Amniotic stem cell (primary cell): Measurements from ENCODE around the gene MPRIP.
"Not testable (repeated sequence)": the region's sequence is repeated elsewhere in the genome, so short reads cannot be mapped to it uniquely, and the experiment has no call there.

Source experiments
- DNase-seq: peaks from one replicate; lab custom pipeline; 2025; lab: John Stamatoyannopoulos, UW

MPRIP gene

DNA sequence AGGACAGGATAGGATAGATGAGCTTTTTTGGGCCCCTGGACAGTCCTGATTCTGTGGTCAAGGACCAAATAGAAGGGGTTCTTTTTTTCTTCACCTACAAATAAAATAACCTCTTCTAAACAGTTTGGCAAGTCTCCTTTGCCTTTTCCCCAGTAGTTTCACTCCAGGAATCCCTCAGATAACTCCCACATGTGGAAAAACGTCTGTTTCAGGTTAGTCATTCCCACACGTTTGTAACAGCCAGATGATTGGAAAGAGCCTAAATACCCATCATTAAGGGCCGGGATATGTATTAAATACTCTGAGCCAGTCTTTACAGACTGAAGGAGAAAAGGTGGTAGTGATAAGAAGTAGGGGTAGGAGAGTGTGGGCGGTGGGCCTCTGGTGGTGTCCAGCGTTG lies 105.6 kb downstream of the MPRIP start:
- no peak for DNase-seq

DNA sequence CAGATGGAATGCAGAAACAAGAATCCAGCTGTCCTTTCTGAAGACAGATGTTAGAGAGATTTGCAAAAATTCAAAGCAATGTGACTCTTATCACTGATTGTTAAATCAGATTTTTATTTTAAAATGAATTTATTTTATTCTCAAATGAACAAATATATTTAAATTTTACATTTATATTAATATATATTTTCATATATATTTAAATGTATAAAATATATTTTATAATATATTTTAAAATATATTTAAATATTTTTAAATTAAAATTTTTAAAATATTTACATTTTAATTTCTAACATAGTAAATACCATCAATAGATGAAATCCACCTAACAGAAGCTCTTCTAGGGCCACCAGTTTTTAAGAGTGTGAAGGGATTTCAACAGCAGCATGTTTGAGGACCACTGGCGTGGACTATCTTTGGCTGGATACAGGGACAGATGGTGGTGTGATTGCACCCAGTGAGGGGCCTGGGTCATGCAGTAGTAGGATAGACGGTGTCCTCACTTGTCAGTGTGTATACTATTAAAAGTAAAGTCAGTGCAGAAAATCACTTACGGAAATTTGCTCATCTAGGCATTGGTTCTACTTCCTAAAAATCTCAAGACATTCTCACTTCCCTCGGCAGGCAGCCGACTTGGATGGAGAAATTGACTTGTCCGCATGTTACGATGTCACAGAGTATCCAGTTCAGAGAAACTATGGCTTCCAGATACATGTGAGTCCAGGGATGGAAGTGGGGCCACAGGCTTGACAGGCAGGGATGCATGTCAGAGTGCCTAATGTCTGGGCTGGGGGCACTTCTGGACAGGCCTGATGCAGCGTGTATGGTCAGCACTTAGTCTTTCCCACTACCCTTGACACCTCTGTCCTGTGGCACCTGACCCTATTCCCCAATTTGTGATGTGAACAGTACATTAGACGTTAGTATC lies 107.5 kb downstream of the MPRIP start:
- DNase-seq: no peak

DNA sequence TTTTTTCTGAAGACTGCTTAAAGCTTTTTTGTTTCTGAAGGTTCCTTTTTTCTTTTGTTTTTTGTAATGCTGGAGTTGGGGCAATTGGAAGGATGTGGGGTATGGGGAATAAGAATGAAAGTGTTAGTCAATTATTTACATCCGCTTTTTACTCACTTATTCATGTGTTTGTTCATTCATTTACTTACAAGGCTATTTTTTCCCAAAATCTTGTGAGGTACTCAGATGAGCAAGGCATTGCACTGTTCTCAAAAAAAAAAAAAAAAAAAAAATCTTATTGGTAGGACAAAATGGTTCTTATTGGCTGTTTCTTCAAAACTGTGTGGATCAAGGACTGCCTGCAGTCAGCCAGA lies 108.2 kb downstream of the MPRIP start:
- DNase-seq: no peak

DNA sequence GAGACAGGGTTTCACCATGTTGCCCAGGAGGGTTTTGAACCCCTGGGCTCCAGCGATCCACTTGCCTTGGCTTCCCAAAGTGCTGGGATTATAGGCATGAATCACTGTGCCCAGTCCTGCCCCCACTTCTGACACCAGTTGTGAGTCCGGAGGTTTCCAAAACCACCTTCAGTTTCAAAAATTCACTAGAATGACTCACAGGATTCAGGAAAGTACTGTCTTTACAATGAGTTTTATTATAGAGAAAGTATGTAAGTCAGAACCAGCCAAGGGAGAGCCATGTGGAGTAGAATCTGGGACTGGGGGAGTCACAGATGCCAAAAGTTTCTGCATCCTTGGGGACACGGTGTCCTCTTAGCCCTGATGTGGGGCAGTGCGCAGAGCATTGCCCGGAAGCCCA lies 108.8 kb downstream of the MPRIP start:
- peak; percentile 68 for DNase-seq

DNA sequence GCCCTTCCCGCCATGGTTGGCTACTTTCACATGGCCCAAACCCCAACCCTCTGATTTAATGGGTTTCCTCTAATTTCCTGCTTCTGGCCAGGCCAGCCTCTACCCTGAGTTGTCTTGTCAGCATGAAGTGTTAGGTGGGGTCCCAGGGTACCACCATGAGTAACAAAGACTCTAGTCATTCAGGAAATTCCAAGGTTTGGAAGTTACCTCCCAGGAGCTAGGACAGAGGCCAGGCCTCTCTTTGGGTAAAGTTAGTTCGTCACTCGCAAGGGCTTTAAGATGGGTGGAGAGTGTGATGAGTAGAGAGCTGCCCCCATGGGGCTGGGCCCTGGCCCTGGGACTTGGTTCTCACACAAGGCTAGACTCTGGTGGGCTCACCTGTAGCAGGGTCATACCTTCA lies 109.3 kb downstream of the MPRIP start:
- DNase-seq: no peak

DNA sequence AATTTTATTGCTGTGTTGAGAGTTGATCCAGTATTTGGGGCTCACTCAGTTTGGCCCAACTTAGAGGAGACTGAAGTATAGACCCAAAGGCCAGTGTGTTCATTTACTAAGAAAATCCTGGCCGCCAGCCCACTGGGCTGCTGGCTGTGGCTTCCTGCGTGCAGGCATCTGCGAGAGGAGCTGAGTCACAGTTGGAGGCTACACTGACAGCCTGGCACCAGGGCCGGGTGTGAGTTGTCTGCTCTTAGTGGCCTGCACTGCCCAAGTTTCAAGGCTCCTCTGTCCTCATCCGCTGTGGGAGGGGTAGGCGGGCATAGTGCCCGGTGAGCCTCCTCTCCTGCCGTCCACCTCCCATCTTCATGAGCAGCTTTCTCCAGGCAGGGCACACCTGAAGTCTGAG lies 109.7 kb downstream of the MPRIP start:
- peak; percentile 92 for DNase-seq

DNA sequence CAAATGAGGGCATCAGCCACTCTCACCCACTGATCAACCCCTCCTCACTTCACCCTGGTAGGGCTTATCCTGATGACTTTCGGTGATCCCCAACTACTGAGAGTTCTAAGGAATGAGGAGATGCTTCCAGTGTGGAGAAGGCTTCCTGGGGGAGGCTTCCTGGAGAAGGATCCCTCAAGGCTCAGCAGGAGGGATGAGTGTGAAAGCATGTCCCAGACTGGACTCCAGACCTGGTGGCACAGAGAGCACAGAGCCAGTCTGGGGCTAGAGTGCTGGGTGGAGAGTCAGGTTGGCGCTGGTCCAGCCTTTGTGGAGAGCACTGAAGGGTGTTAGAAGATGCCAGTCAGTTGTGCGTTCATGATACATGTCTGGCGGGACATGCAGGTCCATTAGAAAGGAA lies 110.1 kb downstream of the MPRIP start:
- no peak for DNase-seq

DNA sequence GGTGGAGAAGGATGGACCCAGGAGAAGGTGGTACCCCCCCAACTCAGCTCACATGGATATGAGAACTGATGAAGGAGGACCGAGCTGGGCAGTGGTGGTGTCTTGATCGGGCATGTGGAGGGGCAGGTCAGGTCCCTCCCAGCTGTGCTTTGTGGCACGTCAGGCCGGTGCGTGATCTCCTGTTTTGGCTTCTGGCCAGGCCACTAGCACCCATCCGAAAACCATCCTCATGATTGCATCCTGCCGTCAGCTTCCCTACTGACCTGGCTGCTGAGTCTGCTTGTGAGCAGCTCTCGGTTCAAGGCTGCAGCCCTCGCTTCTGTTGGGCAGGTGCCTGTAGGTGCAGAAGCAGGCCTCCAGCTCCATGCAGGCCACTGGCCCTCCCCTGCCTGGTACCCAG lies 110.8 kb downstream of the MPRIP start:
- no peak for DNase-seq

DNA sequence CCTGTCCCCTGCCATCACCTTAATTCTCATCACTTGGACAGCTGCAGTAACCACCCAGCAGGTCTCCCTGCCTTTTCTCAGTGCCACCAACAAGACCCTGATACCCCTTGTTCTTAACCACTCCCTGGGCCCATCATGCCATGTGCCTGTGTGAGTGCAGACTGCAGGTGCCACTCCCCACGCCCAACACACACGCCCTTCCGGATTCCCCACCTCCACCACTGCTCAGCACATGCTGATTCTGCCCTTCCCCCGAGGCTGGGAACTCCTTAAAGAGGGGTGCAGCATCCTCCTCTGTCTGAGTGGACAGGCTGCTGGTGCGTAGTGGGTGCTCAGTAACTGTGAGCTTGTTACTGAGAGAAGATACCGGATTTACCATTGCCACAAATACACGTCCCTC lies 111.5 kb downstream of the MPRIP start:
- DNase-seq: no peak

DNA sequence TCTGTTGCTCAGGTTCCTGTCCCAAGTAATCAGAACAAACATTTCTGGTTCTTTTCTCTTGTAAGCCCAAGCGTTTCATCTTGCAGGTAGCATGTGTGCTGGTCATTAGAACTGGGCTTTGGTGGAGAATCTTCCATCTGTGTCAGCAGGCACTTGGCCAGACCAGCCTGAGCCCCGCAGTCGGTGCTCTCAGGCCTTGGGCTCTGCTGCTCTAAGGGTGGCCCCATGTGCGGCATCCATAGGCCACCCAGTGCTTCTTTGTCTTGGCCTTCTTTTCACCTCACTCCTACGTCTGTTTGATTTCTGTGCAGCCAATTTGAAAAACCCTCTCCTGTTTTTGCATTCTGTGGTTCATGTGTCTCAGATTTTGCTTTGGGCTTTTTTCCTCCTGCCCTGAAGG lies 112.3 kb downstream of the MPRIP start:
- no peak for DNase-seq

DNA sequence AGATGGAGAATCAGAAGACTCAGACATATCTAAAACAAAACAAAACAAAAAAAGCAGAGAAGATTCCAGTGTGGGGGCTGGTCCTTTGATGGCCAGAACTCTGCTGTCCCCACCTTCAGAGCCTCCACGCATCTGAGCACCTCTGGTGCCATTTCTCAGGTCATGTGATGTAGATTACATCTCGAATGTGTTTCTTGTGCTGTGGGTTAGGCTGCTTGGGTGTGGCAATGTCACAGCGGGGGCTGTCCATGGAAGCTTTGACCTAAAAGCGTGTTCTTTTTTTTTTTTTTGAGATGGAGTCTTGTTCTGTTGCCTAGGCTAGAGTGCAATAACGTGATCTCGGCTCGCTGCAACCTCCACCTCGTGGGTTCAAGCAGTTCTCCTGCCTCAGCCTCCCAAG lies 112.7 kb downstream of the MPRIP start:
- DNase-seq: no peak

DNA sequence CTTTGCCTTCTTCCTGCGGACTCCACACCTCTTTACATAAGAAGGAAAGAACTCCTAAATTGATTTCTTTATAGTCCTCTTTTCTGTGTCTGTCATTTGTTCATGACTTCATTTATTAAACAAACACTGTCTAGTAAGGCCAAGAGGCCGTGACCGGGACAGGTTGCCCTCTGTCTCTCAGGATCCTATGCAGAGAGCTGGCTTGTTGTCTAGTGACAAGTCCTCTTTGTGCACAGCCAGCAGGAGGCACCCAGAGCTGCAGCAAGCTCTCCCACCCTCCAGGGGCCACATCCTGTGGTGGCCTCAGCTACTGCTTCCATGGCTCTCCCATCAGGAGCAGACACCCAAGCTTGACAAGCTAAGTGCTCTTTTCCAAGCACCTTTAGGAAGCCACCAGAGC lies 113.3 kb downstream of the MPRIP start:
- DNase-seq: no peak

DNA sequence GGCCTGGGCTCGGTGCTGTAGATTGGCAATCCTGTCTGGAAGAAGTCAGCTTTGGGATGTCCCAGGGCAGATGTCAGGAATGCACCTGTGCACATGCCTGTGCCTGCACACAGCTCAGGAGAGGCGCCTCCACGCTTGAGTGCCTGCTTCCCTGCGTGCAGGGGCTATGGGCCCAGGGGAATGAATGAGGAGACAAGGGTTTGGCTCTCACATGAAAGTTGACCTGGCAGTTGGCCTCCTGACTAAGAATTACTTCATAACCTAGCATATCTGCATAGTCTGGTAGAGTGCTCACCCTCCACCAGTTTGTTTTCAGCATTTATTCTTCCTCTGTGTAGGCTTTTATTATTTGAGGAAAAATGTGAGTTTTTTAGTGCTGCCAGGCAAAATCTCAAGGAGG lies 113.8 kb downstream of the MPRIP start:
- DNase-seq: no peak

DNA sequence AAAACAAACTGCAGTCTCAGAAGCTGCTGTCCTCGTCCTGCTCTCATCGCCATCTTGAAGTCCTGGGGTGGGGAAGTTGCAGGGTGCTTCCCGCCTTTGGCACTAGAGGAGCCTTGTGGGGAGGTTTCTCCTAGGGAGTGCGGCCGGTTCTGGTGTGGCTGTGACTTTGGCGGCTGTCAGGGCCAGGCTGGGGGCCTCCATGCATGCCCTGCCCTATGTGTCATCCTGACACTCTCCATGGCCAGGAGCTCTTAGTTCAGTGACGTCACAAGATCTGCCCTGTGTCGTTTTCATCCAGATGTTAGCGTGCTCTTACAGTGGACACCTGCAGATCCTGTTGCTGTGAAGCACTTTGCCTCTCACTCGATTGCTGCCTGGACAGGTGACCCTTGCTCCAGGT lies 114.3 kb downstream of the MPRIP start:
- no peak for DNase-seq

DNA sequence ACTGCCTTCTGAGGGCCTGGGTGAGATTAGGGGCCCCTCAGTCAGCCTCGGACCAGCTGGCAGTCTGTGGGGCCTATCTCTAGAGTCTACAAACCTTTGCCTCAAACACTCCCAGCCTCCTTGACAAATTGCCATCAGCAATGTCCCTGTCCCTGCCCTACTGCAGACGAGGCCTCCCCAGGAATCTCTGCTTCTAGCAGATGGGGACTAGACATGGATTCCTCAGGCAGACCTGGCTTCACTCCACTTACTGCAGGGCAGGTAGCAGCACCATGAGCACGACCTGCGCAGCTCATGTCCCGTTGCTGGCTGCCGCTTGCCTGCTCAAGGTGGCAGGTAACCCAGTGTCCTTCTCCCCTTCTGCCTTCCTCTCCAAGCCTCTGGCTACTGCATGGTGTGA lies 114.8 kb downstream of the MPRIP start:
- DNase-seq: no peak

DNA sequence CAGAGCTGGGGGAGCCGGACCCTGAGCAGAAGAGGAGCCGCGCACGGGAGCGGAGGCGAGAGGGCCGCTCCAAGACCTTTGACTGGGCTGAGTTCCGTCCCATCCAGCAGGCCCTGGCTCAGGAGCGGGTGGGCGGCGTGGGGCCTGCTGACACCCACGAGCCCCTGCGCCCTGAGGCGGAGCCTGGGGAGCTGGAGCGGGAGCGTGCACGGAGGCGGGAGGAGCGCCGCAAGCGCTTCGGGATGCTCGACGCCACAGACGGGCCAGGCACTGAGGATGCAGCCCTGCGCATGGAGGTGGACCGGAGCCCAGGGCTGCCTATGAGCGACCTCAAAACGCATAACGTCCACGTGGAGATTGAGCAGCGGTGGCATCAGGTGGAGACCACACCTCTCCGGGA lies 116.2 kb downstream of the MPRIP start:
- DNase-seq: not testable (repeated sequence)

DNA sequence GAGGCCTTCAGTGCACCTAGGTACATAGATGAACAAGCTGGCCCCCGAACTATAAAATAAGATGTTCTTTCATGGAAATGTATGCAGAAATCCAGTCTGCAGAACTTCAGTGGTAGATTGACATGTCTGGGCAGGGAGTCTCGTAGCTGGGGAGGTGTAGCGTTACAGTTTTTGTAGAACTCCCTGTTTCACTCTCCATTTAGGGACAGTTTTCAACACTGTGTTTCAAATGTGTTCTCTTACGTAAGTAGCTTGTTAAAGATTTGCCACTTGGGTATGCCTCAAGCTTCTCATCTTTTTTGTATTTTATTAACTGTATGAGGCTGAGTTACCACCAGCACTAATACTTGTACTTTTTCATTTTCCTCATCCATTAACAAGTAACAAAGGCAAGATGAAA lies 117.3 kb downstream of the MPRIP start:
- DNase-seq: no peak

DNA sequence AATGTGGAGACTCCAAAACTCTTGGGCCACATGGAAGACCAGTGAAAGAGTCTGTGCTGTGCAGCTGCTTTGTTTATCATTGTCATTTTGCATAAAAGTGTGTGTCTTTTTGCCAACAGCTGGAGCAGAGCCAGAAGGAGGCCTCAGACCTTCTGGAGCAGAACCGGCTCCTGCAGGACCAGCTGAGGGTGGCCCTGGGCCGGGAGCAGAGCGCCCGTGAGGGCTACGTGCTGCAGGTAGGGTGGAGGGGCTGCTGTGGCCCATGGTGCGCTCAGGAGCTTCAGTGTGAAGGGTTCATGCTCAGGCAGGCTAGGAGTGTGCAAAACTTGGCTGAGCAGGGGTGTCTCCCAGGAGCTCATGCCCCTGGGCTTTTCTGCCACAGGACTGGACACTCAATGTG lies 118.9 kb downstream of the MPRIP start:
- DNase-seq: no peak

DNA sequence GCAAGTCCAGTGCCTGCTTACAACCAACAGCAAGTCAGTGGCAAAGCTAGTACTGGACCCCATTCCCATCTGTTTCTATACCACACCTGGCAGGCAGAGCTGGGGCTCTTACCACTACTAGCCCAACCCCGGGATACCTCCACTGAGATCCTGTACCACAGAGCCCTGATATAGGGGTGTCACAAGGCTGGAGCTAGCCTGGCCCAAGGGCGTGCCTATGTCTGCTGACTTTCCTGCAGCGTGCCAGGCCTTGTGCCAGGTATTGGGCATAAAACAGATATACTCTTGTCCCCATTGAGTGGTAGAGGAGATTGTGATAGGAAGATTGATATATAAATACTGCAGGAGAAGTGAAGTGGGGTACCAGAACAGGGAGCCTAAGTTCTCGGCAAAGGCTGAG lies 119.5 kb downstream of the MPRIP start:
- DNase-seq: no peak

DNA sequence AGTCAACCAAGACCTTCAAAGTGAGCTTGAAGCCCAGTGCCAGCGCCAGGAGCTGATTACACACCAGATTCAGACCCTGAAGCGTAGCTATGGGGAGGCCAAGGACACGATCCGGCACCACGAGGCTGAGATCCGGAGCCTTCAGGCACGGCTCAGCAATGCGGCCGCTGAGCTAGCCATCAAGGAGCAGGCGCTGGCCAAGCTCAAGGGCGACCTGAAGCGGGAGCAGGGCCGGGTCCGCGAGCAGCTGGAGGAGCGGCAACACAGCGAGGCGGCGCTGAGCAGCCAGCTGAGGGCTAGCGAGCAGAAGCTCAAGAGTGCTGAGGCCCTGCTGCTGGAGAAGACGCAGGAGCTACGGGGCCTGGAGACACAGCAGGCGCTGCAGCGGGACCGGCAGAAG lies 121.9 kb downstream of the MPRIP start:
- DNase-seq: no peak

DNA sequence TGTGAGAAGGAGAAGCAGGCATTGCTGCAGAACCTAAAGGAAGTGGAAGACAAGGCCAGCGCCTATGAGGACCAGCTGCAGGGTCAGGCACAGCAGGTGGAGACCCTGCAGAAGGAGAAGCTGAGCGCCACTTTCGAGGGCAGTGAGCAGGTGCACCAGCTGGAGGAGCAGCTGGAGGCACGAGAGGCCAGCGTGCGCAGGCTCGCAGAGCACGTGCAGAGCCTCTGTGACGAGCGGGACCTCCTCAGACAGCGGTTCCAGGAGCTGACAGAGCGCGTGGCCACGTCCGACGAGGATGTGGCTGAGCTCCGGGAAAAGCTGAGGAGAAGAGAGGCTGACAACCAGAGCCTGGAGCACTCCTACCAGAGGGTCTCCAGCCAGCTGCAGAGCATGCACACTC lies 122.4 kb downstream of the MPRIP start:
- DNase-seq: no peak

DNA sequence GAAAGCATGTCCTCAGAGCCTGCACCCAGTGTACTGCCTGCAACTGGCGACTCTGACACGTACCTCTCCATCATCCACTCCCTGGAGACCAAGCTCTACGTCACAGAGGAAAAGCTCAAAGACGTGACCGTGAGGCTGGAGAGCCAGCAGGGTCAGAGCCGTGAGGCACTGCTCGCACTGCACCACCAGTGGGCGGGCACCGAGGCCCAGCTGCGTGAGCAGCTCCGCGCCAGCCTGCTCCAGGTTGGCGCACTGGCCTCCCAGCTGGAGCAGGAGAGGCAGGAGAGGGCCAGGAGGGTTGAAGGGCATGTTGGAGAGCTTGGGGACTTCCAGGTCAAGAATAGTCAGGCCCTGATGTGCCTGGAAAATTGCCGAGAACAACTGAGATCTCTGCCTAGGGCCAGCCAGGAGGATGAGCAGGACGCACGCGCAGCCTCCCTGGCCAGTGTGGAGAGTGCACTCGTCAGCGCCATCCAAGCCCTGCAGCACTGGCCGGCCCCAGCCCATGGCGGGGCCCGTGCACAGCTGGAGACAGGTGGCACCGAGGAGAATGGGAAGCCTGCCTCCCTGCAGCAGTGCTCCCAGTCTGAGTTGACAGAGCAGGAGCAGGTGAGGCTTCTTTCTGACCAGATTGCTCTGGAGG lies 123.5 kb downstream of the MPRIP start:
- DNase-seq: no peak

DNA sequence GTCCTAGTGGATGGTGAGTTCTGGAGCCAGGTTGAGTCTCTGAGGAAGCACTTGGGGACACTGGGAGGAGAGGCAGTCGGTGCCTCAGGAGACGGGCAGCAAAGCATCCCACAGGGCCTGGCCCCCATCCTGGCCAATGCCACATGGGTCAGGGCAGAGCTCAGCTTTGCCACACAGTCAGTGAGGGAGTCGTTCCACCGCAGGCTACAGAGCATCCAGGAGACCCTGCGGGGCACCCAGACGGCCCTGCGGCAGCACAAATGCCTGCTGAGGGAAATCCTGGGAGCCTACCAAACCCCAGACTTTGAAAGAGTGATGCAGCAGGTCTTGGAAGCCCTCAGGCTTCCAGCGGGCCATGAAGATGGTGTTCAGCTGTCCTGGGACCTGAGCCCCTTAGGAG lies 124.2 kb downstream of the MPRIP start:
- no peak for DNase-seq

DNA sequence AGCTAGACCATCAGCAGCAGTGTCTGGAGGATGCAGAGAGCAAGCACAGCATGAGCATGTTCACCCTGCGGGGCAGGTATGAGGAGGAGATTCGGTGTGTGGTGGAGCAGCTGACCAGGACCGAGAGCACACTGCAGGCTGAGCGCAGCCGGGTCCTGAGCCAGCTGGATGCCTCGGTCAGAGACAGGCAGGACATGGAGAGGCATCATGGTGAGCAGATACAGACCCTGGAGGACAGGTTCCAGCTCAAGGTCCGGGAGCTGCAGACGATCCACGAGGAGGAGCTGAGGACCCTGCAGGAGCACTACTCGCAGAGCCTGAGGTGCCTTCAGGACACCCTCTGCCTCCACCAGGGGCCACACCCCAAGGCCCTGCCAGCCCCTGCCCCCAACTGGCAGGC lies 125.1 kb downstream of the MPRIP start:
- no peak for DNase-seq
